GM21723 (cell line): ENCODE measurements around the gene MED29.
A peak's percentile ranks its signal among the peaks of the same experiment; 100 is the strongest.

Source experiments
- ATAC-seq: cut with Tn5 transposase; IDR thresholded peaks from one replicate; pipeline ENCODE4 v1.9.1; 2021; ENCODE audit warnings: mild to moderate bottlenecking, moderate library complexity; ENCODE audit not compliant: unreplicated experiment

Gene MED29

GRCh38 chr19:39410017-39410830, 19.0 kb downstream of the MED29 start:
- no peak for ATAC-seq

DNA sequence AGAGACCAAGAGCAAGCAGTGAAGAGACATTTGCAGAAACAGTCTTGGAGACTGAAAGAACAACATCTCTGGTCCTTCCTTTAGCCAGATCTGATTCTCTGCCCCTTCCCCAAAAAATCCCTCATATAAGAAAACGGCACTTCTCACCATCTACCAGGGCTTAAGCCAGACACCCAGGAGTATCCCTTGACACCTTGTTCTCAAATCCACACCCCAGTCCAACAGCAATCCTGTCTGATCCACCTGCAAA, 19.6 kb downstream of the MED29 start:
- ATAC-seq = no peak

GRCh38 chr19:39411081-39411831, 20.1 kb downstream of the MED29 start:
- ATAC-seq = no peak

- ATAC-seq = peak; percentile 30
These were observed 20.6 kb downstream of the MED29 start for GRCh38 chr19:39411832-39412099.

- peak; percentile 44 for ATAC-seq
These were observed 21.1 kb downstream of the MED29 start, which contains the start of gene PLEKHG2 for GRCh38 chr19:39412100-39412866. PLEKHG2 (plus strand) TSS chr19:39412669; CDS start chr19:39414087, 1,418 bp downstream.

- ATAC-seq = no peak
These were observed 21.7 kb downstream of the MED29 start for GRCh38 chr19:39412867-39413271.

DNA sequence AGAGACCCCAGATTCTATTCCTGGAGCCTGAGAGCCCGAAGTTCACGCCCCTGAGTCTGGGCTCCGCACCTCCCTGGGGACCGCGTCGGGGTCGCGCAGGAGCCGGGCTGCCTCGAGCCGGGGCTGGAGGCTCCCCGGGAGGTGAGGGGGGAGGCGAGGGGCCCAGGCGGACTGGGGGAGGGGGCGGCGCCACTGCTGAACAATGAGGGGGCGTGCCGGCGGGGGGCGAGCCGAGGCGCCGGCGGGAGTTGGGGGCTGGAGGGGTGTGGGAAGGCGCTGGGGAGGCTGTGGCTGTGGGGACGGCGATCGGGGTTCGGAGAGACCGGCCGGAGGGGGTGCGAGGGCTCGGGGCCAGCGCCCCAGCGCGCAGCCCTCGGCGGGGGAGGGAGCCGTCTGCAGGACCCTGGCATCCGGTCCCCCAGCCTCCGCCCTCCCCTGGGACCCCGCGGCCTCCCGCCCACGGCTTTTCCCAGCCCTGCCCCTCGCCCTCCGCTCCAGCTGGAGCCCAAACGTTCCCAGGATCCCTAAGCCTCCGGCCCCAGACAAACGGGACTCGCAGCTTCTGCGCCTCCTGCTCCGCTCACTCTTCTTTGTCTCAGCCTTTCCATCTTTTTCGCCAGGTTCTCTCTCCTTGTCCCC, 22.2 kb downstream of the MED29 start:
- no peak for ATAC-seq

GRCh38 chr19:39413911-39414608, 22.9 kb downstream of the MED29 start:
- ATAC-seq = no peak

DNA sequence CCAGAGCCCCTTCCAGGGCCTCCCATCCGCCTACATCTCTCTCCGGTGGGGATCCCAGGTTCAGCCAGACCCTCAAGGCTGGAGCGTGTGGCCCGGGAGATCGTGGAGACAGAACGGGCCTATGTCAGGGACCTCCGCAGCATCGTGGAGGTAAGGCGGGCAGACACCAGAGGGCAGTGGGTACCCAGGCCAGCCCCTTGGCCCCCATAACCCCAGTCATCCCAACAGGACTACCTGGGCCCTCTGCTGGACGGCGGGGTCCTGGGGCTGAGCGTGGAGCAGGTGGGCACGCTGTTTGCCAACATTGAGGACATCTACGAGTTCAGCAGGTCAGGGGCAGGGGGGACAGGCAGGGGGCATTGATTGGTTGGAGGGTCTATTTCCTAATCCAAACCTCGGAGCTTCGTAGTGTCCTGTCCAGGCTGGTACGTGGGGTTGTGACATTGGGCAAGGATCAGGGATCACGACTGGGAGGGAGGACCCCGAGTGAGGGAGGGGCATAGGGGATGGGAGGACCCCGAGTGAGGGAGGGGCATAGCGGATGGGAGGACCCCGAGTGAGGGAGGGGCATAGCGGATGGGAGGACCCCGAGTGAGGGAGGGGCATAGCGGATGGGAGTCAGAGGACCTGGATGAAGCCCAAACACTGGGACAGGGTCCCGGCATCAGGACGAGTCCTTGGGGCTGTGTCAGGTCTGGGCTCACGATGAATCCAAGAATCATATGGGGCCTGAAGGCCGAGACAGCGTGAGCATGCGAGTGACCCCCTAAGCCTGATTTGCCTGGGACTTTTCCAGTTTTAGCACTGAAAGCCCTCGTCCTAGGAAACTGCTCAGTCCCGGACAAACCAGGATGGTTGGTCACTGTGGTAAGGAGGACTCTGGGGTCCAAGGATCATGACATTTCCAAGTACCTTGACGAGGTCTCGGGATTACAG, 24.2 kb downstream of the MED29 start:
- no peak for ATAC-seq

DNA sequence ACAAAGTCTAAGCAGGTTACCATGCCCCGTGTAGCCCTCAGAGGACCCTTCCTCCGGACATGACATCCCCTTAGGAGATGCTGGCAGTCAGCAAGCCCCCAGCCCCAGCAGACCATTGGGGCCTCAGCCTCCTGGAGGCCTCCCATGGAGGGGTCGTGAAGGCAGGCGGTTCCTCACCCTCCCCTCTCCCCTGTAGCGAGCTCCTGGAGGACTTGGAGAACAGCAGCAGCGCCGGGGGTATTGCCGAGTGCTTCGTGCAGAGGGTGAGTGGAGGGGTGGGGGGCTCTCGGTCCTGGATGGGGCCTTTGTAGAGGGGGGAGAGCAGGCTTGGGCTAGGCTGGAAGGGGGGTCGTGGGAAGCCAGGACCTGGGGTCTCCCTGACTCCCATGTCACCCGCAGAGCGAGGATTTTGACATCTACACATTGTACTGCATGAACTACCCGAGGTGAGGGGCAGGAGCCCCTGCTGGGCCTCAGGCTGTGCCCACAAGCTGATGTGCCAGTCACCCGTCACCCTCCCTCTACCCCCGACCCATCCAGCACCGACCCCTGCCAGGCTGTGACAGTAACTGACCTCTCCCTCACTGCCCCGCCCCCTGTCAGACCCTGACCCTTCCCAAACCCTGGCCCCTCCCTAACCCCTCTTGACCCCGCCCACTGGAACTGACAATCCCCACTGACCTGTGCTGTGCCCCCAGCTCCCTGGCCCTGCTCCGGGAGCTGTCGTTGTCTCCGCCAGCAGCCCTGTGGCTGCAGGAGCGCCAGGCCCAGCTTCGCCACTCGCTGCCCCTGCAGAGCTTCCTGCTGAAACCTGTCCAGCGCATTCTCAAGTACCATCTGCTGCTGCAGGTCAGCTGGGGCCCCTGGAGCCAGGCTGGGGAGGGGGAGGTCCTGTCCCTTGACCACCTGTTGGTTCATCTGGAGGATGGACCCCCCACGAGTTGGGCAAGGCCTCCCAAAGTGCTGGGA, 25.3 kb downstream of the MED29 start:
- no peak for ATAC-seq

GRCh38 chr19:39417463-39418181, 26.4 kb downstream of the MED29 start:
- no peak for ATAC-seq

- ATAC-seq = no peak
These were observed 27.8 kb downstream of the MED29 start for GRCh38 chr19:39419003-39419402.

GRCh38 chr19:39420769-39421168, 29.6 kb downstream of the MED29 start:
- no peak for ATAC-seq

GRCh38 chr19:39422020-39422419, 30.8 kb downstream of the MED29 start:
- no peak for ATAC-seq

GRCh38 chr19:39423258-39424086, 32.3 kb downstream of the MED29 start:
- ATAC-seq = no peak

DNA sequence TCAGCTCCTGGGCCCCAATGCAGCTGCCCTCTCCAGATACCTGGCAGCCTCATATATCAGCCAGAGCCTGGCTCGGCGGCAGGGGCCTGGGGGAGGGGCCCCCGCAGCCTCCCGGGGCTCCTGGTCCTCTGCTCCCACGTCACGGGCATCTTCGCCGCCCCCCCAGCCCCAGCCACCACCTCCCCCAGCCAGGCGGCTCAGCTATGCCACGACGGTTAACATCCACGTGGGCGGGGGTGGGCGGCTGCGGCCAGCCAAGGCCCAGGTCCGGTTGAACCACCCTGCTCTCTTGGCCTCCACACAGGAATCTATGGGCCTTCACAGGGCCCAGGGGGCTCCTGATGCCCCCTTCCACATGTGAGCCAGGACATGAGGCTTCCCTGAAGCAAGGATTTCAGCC, 33.8 kb downstream of the MED29 start:
- ATAC-seq = no peak

DNA sequence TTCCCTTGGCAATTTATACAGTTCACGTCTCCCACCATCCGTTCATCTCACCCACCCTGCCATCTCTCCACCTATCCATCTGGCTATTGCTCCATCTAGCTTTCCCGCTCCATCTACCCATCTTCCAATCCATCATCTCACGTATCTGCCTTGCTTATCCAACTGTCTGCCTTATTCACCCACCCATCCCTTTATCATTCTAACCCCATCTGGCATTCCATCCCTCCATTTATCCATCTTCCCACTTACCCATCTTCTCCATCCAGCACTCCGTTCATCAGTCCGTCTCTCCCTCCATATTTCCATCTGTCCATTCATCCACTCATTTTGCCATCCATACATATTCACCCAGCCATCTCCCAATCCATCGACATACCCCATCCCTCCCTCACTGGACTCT, 34.6 kb downstream of the MED29 start:
- no peak for ATAC-seq
